SK-N-SH (cell line): Measurements from ENCODE around the gene KIF4A.

Source experiments
- USF2 ChIP-seq: fragments of 150-350 bp; IDR thresholded peaks from 2 replicates; pipeline ENCODE4 v1.6.1; 2017; ENCODE audit warnings: antibody characterized with exemption, low read length, low read depth, borderline replicate concordance
- TF ChIP-seq, protein P1 (sequence below): fragments of 200-600 bp; sonication (generic); IDR thresholded peaks from 2 replicates; pipeline ENCODE4 v1.6.1; 2017; ENCODE audit warnings: antibody characterized with exemption, mild to moderate bottlenecking, moderate library complexity

- TF ChIP-seq, protein P1, sequence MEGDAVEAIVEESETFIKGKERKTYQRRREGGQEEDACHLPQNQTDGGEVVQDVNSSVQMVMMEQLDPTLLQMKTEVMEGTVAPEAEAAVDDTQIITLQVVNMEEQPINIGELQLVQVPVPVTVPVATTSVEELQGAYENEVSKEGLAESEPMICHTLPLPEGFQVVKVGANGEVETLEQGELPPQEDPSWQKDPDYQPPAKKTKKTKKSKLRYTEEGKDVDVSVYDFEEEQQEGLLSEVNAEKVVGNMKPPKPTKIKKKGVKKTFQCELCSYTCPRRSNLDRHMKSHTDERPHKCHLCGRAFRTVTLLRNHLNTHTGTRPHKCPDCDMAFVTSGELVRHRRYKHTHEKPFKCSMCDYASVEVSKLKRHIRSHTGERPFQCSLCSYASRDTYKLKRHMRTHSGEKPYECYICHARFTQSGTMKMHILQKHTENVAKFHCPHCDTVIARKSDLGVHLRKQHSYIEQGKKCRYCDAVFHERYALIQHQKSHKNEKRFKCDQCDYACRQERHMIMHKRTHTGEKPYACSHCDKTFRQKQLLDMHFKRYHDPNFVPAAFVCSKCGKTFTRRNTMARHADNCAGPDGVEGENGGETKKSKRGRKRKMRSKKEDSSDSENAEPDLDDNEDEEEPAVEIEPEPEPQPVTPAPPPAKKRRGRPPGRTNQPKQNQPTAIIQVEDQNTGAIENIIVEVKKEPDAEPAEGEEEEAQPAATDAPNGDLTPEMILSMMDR, result no peak
- no peak for TF ChIP-seq USF2
These were observed 149.1 kb downstream of the KIF4A start for GRCh38 chrX:70439016-70439415.
